SJSA1 (cell line): ENCODE results near the gene HIPK1. TPM values are rescaled to one million over a fixed set of nuclear protein-coding genes. Genes with fewer than 3 reads are reported as not detected.
A peak's percentile ranks its signal among the peaks of the same experiment; 100 is the strongest.

Experiments
- DNase-seq, 2 experiments: peaks; one replicate each; pipeline ENCODE4 v3.0.0-alpha.2; 2015 to 2020; ENCODE audit warnings: low spot score in 2 of 2, low read depth in 1 of 2
- H3K27ac ChIP-seq: fragments of 250-450 bp; sonication (Bioruptor Pico); 2 replicates; pipeline ENCODE4 v1.5.1; 2020; ENCODE audit warnings: mild to moderate bottlenecking, moderate library complexity
- H3K27me3 ChIP-seq: fragments of 250-450 bp; sonication (Bioruptor Pico); replicated peaks from 2 replicates; pipeline ENCODE4 v1.5.1; 2020; ENCODE audit warnings: mild to moderate bottlenecking, moderate library complexity
- H3K36me3 ChIP-seq: fragments of 250-450 bp; sonication (Bioruptor Pico); 2 replicates; pipeline ENCODE4 v1.5.1; 2020; ENCODE audit warnings: mild to moderate bottlenecking
- H3K4me1 ChIP-seq: fragments of 250-450 bp; sonication (Bioruptor Pico); replicated peaks from 2 replicates; pipeline ENCODE4 v1.6.1; 2021; ENCODE audit warnings: mild to moderate bottlenecking
- H3K4me3 ChIP-seq: fragments of 250-450 bp; sonication (Bioruptor Pico); 2 replicates; pipeline ENCODE4 v1.5.1; 2020; ENCODE audit warnings: mild to moderate bottlenecking
- H3K9me3 ChIP-seq: fragments of 250-450 bp; sonication (Bioruptor Pico); replicated peaks from 2 replicates; pipeline ENCODE4 v1.5.1; 2020; ENCODE audit warnings: mild to moderate bottlenecking
- total RNA-seq: library from RNA; depleted of rRNA; stranded (reverse); fragments of >200 nt; shearing (Covaris generic); gene quantifications from 2 replicates; pipeline ENCODE4 v1.2.3, GENCODE V29; 2014

The HIPK1 gene
- total RNA-seq, 1 experiment from 2014 or later: 42.0 TPM

DNA sequence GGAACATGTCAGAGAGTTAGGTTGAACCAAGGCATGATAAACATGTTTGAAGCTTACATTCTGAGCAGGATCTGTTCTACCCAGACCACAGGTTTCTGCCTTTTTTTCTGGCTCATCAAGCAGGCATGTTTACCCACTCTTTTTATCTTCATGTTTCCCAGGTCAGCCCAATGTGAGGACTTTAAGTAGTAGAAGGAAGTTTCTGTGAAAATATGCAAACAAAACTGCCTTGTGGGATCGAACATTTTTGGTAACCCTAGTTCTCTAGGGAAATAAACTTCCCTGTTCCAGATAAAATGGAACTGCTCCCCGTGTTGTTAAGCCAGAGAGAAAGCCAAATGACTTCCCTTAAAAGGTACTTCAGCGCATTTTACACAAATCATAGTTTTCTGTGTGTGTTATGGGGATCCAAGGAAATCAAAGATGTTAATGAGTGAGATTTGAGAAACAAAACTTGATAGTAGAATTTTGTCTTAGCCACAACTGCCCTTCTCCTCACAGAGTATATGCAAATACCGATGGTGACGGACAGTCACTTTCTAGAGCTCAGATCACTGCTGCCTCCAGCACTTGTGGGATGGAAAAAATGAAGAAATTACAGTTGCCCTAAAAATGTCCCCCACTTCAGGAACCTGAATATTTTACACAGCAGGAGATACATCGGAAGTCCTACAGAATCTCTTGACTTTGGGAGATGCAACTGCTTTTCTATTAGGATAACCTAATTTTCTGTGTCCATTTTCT, 765 bp upstream of the HIPK1 start:
- no peaks in the 10 kb centered on the region for H3K27me3 ChIP-seq
- H3K27ac ChIP-seq: peak overlapping the region; percentile 79
- H3K9me3 ChIP-seq: no peaks in the 10 kb centered on the region
- peaks cover 7% of the 10 kb centered on the region for H3K36me3 ChIP-seq
- no peak for DNase-seq
- H3K4me3 ChIP-seq: peak overlapping the region; percentile 92
- peaks cover 25% of the 10 kb centered on the region for H3K4me1 ChIP-seq

DNA sequence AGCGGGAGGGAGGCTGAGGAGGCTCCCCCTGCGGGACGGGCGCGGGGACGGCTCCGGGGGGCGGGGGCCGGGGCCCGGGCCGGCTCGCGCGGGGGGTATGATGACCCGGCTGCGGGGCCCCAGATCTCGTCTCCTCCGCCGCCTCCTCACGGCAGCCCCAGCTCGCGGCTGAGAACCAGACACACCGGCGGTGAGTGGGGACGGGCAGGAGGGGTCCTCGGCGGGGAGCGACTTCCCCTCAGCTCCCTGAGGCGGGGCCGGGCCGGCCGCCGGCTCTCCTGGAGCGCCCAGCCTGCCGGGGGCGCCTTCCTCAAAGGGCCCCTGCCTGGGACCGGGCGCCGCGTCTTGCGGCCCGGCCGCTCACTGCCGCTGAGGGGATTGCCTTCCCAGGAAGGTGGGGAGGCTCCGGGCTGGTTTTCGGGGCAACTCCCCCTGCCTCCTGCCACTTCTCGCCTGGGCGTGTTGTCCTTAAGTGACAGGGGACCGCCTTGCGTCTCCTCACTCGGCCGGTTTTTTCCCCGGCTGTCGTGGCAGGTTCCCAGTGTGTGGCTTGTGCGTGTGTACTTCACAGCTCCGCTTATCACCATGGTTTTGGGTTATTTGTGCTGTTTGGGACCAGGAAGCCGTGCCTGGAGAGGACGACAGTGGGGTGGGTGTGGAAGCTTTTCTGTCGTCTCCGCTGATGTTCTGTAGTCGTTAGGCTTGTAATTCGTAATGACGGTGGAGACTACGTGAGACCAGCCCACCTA, 800 bp downstream of the HIPK1 start:
- H3K4me3 ChIP-seq: peak overlapping the region; percentile 92
- H3K4me1 ChIP-seq: peaks cover 25% of the 10 kb centered on the region
- H3K36me3 ChIP-seq: peaks cover 7% of the 10 kb centered on the region
- DNase-seq: peak; percentile 49 to 56
- H3K27me3 ChIP-seq: no peaks in the 10 kb centered on the region
- H3K27ac ChIP-seq: peak overlapping the region; percentile 79
- H3K9me3 ChIP-seq: no peaks in the 10 kb centered on the region

GRCh38 chr1:113930499-113931161, 1.5 kb downstream of the HIPK1 start:
- peak overlapping the region; percentile 92 for H3K4me3 ChIP-seq
- H3K27me3 ChIP-seq: no peaks in the 10 kb centered on the region
- H3K9me3 ChIP-seq: no peaks in the 10 kb centered on the region
- H3K4me1 ChIP-seq: peaks cover 25% of the 10 kb centered on the region
- peak; percentile 67 to 73 for DNase-seq
- peak overlapping the region; percentile 79 for H3K27ac ChIP-seq
- peaks cover 7% of the 10 kb centered on the region for H3K36me3 ChIP-seq

- Histone ChIP-seq H3K27me3 (no peaks in the 10 kb centered on the region), H3K27ac (peak overlapping the region; percentile 79), H3K36me3 (peaks cover 7% of the 10 kb centered on the region), H3K4me1 (peaks cover 30% of the 10 kb centered on the region), H3K9me3 (no peaks in the 10 kb centered on the region), H3K4me3 (peak overlapping the region; percentile 92; the same call in 1 of the 2 replicates)
- DNase-seq: peak in 1 of 2 experiments; percentile 56
Measured at GRCh38 chr1:113931451-113931851, 2.3 kb downstream of the HIPK1 start.

DNA sequence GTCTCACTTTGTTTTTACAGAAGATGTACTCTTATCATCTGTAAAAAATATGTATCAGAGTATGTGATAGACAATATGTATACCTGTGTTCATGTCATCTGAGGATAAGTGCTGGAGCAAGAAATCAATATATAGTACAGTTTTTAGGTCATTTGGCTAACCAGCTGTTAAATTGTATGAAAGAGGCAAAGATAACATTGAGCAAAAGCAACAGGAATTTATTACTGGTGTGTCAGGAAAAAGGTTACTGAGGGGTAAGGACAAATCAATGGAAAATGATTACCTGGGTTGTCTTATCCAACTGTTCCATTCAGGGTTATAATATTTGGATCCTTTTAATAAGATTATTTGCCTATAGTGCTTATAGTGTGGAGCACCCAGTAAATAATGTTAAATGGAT, 4.9 kb downstream of the HIPK1 start:
- Histone ChIP-seq H3K4me3 (no peak overlapping the region), H3K27ac (no peak overlapping the region)

GRCh38 chr1:113934511-113935055, 5.5 kb downstream of the HIPK1 start:
- H3K36me3 ChIP-seq: peaks cover 7% of the 10 kb centered on the region
- no peak for DNase-seq
- H3K9me3 ChIP-seq: no peaks in the 10 kb centered on the region
- H3K27ac ChIP-seq: no peak overlapping the region
- H3K4me3 ChIP-seq: no peak overlapping the region
- H3K4me1 ChIP-seq: peaks cover 52% of the 10 kb centered on the region
- no peaks in the 10 kb centered on the region for H3K27me3 ChIP-seq

More for the DNA sequence above, 4.9 kb downstream of the HIPK1 start:
- H3K4me1 ChIP-seq: peaks cover 47% of the 10 kb centered on the region
- H3K36me3 ChIP-seq: peaks cover 7% of the 10 kb centered on the region
- DNase-seq: no peak
- no peaks in the 10 kb centered on the region for H3K9me3 ChIP-seq
- H3K27me3 ChIP-seq: no peaks in the 10 kb centered on the region

DNA sequence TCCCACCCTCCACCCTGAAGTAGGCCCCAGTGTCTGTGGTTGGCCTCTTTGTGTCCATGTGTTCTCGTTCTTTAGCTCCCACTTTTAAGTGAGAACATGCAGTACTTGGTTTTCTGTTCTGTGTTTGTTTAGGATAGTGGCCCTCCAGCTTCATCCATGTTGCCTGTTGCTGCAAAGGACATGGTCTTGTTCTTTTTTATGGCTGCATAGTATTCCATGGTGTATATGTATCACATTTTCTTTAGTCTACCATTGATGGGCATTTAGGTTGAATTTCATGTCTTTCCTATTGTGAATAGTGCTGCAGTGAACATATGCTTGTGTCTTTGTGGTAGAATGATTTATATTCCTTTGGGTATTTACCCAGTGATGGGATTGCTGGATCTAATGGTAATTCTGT, 6.1 kb downstream of the HIPK1 start:
- H3K9me3 ChIP-seq: no peaks in the 10 kb centered on the region
- no peaks in the 10 kb centered on the region for H3K27me3 ChIP-seq
- H3K36me3 ChIP-seq: peaks cover 2% of the 10 kb centered on the region
- peaks cover 53% of the 10 kb centered on the region for H3K4me1 ChIP-seq
- no peak for DNase-seq
- H3K4me3 ChIP-seq: no peak overlapping the region
- no peak overlapping the region for H3K27ac ChIP-seq

GRCh38 chr1:113935970-113936369, 6.8 kb downstream of the HIPK1 start:
- Histone ChIP-seq H3K4me1 (peaks cover 49% of the 10 kb centered on the region), H3K9me3 (no peaks in the 10 kb centered on the region), H3K4me3 (no peak overlapping the region), H3K27me3 (no peaks in the 10 kb centered on the region), H3K27ac (no peak overlapping the region), H3K36me3 (peaks cover 8% of the 10 kb centered on the region)
- no peak for DNase-seq

DNA sequence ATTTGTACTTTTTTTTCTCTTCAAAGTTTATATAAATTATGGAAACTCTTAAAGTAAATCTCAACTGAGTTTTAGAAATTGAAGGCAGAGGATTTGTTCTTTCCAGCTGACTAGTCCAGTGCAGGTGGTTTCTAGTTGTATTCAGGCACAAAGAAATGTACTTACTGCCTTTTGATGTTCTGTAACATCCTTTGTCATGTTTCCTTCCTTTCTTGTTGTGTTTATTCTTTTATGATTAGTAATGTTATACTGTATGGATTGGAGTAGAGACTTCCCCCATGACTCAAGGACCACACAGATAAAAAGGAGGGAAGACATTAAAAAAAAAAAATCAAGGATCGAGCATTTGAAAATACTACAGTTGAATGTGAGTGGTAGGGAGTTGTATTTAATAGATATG, 8.0 kb downstream of the HIPK1 start:
- DNase-seq: peak in 1 of 2 experiments; percentile 70
- H3K36me3 ChIP-seq: peaks cover 20% of the 10 kb centered on the region
- no peaks in the 10 kb centered on the region for H3K9me3 ChIP-seq
- H3K27ac ChIP-seq: peak overlapping the region; percentile 31
- H3K4me3 ChIP-seq: no peak overlapping the region
- peaks cover 38% of the 10 kb centered on the region for H3K4me1 ChIP-seq
- no peaks in the 10 kb centered on the region for H3K27me3 ChIP-seq

GRCh38 chr1:113938192-113938591, 9.1 kb downstream of the HIPK1 start:
- Histone ChIP-seq H3K4me1 (peaks cover 38% of the 10 kb centered on the region), H3K27ac (peak overlapping the region; percentile 29), H3K27me3 (no peaks in the 10 kb centered on the region), H3K9me3 (no peaks in the 10 kb centered on the region), H3K36me3 (peaks cover 31% of the 10 kb centered on the region), H3K4me3 (no peak overlapping the region)
- DNase-seq: no peak

DNA sequence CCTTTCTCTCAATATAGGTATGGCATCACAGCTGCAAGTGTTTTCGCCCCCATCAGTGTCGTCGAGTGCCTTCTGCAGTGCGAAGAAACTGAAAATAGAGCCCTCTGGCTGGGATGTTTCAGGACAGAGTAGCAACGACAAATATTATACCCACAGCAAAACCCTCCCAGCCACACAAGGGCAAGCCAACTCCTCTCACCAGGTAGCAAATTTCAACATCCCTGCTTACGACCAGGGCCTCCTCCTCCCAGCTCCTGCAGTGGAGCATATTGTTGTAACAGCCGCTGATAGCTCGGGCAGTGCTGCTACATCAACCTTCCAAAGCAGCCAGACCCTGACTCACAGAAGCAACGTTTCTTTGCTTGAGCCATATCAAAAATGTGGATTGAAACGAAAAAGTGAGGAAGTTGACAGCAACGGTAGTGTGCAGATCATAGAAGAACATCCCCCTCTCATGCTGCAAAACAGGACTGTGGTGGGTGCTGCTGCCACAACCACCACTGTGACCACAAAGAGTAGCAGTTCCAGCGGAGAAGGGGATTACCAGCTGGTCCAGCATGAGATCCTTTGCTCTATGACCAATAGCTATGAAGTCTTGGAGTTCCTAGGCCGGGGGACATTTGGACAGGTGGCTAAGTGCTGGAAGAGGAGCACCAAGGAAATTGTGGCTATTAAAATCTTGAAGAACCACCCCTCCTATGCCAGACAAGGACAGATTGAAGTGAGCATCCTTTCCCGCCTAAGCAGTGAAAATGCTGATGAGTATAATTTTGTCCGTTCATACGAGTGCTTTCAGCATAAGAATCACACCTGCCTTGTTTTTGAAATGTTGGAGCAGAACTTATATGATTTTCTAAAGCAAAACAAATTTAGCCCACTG, 11.5 kb downstream of the HIPK1 start:
- Histone ChIP-seq H3K9me3 (no peaks in the 10 kb centered on the region), H3K27me3 (no peaks in the 10 kb centered on the region), H3K27ac (no peak overlapping the region)

GRCh38 chr1:113941245-113941559, 12.1 kb downstream of the HIPK1 start:
- H3K4me3 ChIP-seq: no peak overlapping the region
- H3K36me3 ChIP-seq: peaks cover 50% of the 10 kb centered on the region

More for the DNA sequence above, 11.5 kb downstream of the HIPK1 start:
- Histone ChIP-seq H3K36me3 (peaks cover 47% of the 10 kb centered on the region), H3K4me3 (no peak overlapping the region), H3K4me1 (peaks cover 38% of the 10 kb centered on the region)
- no peak for DNase-seq

DNA sequence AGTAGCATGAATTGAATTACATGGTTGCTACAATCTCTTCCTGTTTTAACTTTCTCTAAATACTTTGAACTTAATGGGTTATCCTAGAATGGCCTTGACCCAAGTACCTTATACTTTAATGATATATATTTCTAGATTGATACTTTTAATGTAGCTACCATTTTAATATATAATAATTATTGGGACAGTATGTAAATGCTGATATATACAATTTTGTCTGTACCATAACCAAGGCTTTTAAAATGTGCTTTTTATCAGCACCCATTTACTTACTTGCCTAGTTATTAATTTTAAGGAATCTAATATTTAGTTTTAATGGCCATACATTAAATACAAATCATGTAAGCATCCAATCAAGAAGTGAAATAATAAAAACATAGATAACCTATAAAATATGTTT, 13.4 kb downstream of the HIPK1 start:
- Histone ChIP-seq H3K4me3 (no peak overlapping the region), H3K27me3 (no peaks in the 10 kb centered on the region), H3K9me3 (no peaks in the 10 kb centered on the region), H3K4me1 (peaks cover 32% of the 10 kb centered on the region), H3K36me3 (peaks cover 50% of the 10 kb centered on the region), H3K27ac (no peak overlapping the region)
- DNase-seq: no peak

More at GRCh38 chr1:113941245-113941559, 12.1 kb downstream of the HIPK1 start:
- Histone ChIP-seq H3K27ac (no peak overlapping the region), H3K4me1 (peaks cover 35% of the 10 kb centered on the region), H3K9me3 (no peaks in the 10 kb centered on the region), H3K27me3 (no peaks in the 10 kb centered on the region)
- no peak for DNase-seq
